GM23338 (cell line): ENCODE measurements around the gene PDRG1. TPM values are rescaled to one million over a fixed set of nuclear protein-coding genes. Genes with fewer than 3 reads are reported as not detected.

ENCODE experiments used
- ATAC-seq: fragments of 200-7000 bp; cut with Tn5 transposase; 3 replicates; pipeline ENCODE4 v1.9.1; 2020
- DNase-seq: peaks from one replicate; pipeline ENCODE4 v3.0.0-alpha.2; 2015; ENCODE audit warnings: low spot score
- H2AFZ ChIP-seq: fragments of 200-600 bp; sonication (generic); 2 replicates; pipeline ENCODE4 v1.8.0; 2016; ENCODE audit warnings: antibody characterized with exemption, mild to moderate bottlenecking, moderate library complexity
- H3F3A ChIP-seq: fragments of 200-600 bp; sonication (generic); replicated peaks from 2 replicates; pipeline ENCODE4 v1.8.0; 2017; ENCODE audit warnings: antibody characterized with exemption, mixed run types, low read depth
- H3K27ac ChIP-seq: fragments of 200-600 bp; sonication (generic); 2 replicates; pipeline ENCODE4 v1.6.1; 2016; ENCODE audit warnings: low read depth
- H3K27me3 ChIP-seq: fragments of 200-600 bp; sonication (generic); 2 replicates; pipeline ENCODE4 v1.8.0; 2016; ENCODE audit warnings: mild to moderate bottlenecking, mixed run types, moderate library complexity; ENCODE audit not compliant: insufficient read depth
- H3K36me3 ChIP-seq: fragments of 200-600 bp; sonication (generic); 2 replicates; pipeline ENCODE4 v1.8.0; 2016; ENCODE audit warnings: mild to moderate bottlenecking; ENCODE audit not compliant: insufficient read depth
- H3K4me1 ChIP-seq: fragments of 200-600 bp; sonication (generic); 2 replicates; pipeline ENCODE4 v1.8.0; 2016; ENCODE audit warnings: mild to moderate bottlenecking, moderate library complexity; ENCODE audit not compliant: insufficient read depth
- H3K4me2 ChIP-seq: fragments of 200-600 bp; sonication (generic); 2 replicates; pipeline ENCODE4 v1.7.1; 2017; ENCODE audit warnings: mixed run types
- H3K4me3 ChIP-seq: fragments of 200-600 bp; sonication (generic); 2 replicates; pipeline ENCODE4 v1.6.1; 2016; ENCODE audit warnings: mixed run types
- H3K79me2 ChIP-seq: fragments of 200-600 bp; sonication (generic); replicated peaks from 2 replicates; pipeline ENCODE4 v1.8.0; 2017; ENCODE audit warnings: mild to moderate bottlenecking; ENCODE audit not compliant: insufficient read depth
- H3K9me2 ChIP-seq: fragments of 200-600 bp; sonication (generic); 2 replicates; pipeline ENCODE4 v1.8.0; 2017; ENCODE audit not compliant: insufficient read depth
- H4K20me1 ChIP-seq: fragments of 200-600 bp; sonication (generic); replicated peaks from 2 replicates; pipeline ENCODE4 v1.8.0; 2017; ENCODE audit warnings: mild to moderate bottlenecking; ENCODE audit not compliant: insufficient read depth
- H3K27ac Mint-ChIP-seq: 2 replicates; pipeline ENCODE4 v1.8.0; 2020; ENCODE audit warnings: inconsistent platforms, mild to moderate bottlenecking, moderate library complexity, mixed read lengths
- H3K27me3 Mint-ChIP-seq: 3 replicates; pipeline ENCODE4 v1.8.0; 2022; ENCODE audit warnings: low read depth, mild to moderate bottlenecking, moderate library complexity, mixed read lengths, inconsistent platforms; ENCODE audit not compliant: insufficient read depth, poor library complexity
- H3K36me3 Mint-ChIP-seq: 3 replicates; pipeline ENCODE4 v1.8.0; 2021; ENCODE audit warnings: low read depth, mild to moderate bottlenecking, inconsistent platforms, moderate library complexity, mixed read lengths
- H3K4me1 Mint-ChIP-seq: 3 replicates; pipeline ENCODE4 v1.8.0; 2020; ENCODE audit warnings: mild to moderate bottlenecking, inconsistent platforms, mixed read lengths
- H3K4me3 Mint-ChIP-seq: 3 replicates; pipeline ENCODE4 v1.8.0; 2021; ENCODE audit warnings: moderate library complexity, mild to moderate bottlenecking, inconsistent platforms, mixed read lengths
- H3K9me3 Mint-ChIP-seq: 3 replicates; pipeline ENCODE4 v1.8.0; 2020; ENCODE audit warnings: moderate library complexity, mild to moderate bottlenecking, inconsistent platforms, mixed read lengths
- CREB1 ChIP-seq: fragments of 250-450 bp; sonication (Bioruptor Pico); IDR thresholded peaks from 2 replicates; pipeline ENCODE4 v1.5.0; 2020; ENCODE audit warnings: low read depth, mild to moderate bottlenecking, moderate library complexity
- CTCF ChIP-seq, 2 experiments: fragments of 200-600 bp in 1 of 2; sonication (generic) in 1 of 2; conservative IDR thresholded peaks; 2 replicates each; pipeline versions ENCODE4 v1.5.1 to v1.6.1; 2016 to 2017; ENCODE audit warnings: antibody characterized with exemption in 2 of 2, low read depth in 2 of 2, mild to moderate bottlenecking in 2 of 2, moderate library complexity in 1 of 2
- EZH2 ChIP-seq: fragments of 200-600 bp; sonication (generic); IDR thresholded peaks from one replicate; pipeline ENCODE4 v1.8.0; 2017; ENCODE audit warnings: antibody characterized with exemption, mild to moderate bottlenecking, low read depth; ENCODE audit not compliant: unreplicated experiment
- EZH2phosphoT487 ChIP-seq: fragments of 200-600 bp; sonication (generic); IDR thresholded peaks from one replicate; pipeline ENCODE4 v1.8.1; 2018; ENCODE audit warnings: antibody characterized with exemption; ENCODE audit not compliant: unreplicated experiment
- JUNB ChIP-seq: IDR thresholded peaks from one replicate; pipeline ENCODE4 v1.6.1; 2016; ENCODE audit warnings: antibody characterized with exemption; ENCODE audit not compliant: unreplicated experiment
- NANOG ChIP-seq: IDR thresholded peaks from 2 replicates; pipeline ENCODE4 v1.6.1; 2016; ENCODE audit warnings: antibody characterized with exemption, borderline replicate concordance
- POLR2AphosphoS5 ChIP-seq: IDR thresholded peaks from 2 replicates; pipeline ENCODE4 v1.6.1; 2016; ENCODE audit warnings: antibody characterized with exemption, low read depth
- REST ChIP-seq: IDR thresholded peaks from one replicate; pipeline ENCODE4 v1.6.1; 2018; ENCODE audit warnings: antibody characterized with exemption; ENCODE audit not compliant: unreplicated experiment
- STAT1 ChIP-seq: IDR thresholded peaks from one replicate; pipeline ENCODE4 v1.6.1; 2016; ENCODE audit warnings: antibody characterized with exemption; ENCODE audit not compliant: unreplicated experiment
- ZNF114 ChIP-seq: fragments of 250-450 bp; sonication (Bioruptor Pico); IDR thresholded peaks from 2 replicates; pipeline ENCODE4 v1.5.0; 2020; ENCODE audit warnings: mild to moderate bottlenecking, moderate library complexity
- ZNF331 ChIP-seq: fragments of 250-450 bp; sonication (Bioruptor Pico); IDR thresholded peaks from 2 replicates; pipeline ENCODE4 v1.5.0; 2020; ENCODE audit warnings: low read depth, mild to moderate bottlenecking, moderate library complexity
- ZNF462 ChIP-seq: fragments of 250-450 bp; sonication (Bioruptor Pico); IDR thresholded peaks from 2 replicates; pipeline ENCODE4 v1.5.0; 2020; ENCODE audit warnings: mild to moderate bottlenecking, moderate library complexity
- polyA plus RNA-seq: library from polyadenylated mRNA; unstranded; fragments of >200 nt; fragmentation: Nextera tagmentation; extraction: Ambion mirVana; gene quantifications from 2 replicates; pipeline ENCODE4 v1.2.1, GENCODE V29; 2016
- total RNA-seq: library from RNA; depleted of rRNA; stranded (reverse); fragments of >200 nt; shearing (Covaris generic); gene quantifications from 2 replicates; pipeline ENCODE4 v1.2.3, GENCODE V29; 2014

Gene PDRG1
- total and polyA plus RNA-seq, 2 experiments from 2014 or later = 10.5 to 27.8 TPM

- Histone ChIP-seq H3K4me2 (no peak overlapping the region), H2AFZ (no peak overlapping the region), H3K27me3 (no peaks in the 10 kb centered on the region), H3K27ac (no peak overlapping the region), H3K9me2 (no peaks in the 10 kb centered on the region), H3K4me3 (no peak overlapping the region), H3K4me1 (peaks cover 13% of the 10 kb centered on the region), H4K20me1 (peaks cover 20% of the 10 kb centered on the region), H3K79me2 (peaks cover 20% of the 10 kb centered on the region), H3F3A (0 out of 2 replicates have a peak, but pooled peaks cover 3% of the 10 kb centered on the region), H3K36me3 (peaks cover 8% of the 10 kb centered on the region; the same call in 1 of the 2 replicates)
- Mint-ChIP-seq H3K27ac (no peak overlapping the region), H3K27me3 (peaks cover 12% of the 10 kb centered on the region), H3K4me3 (no peak overlapping the region), H3K36me3 (peaks cover 12% of the 10 kb centered on the region), H3K4me1 (peaks cover 10% of the 10 kb centered on the region), H3K9me3 (peaks cover 17% of the 10 kb centered on the region)
- TF ChIP-seq CTCF (conservative IDR thresholded peaks at IDR 0.05; ENCODE audit: low read depth in 2 of 2) (no peak), ZNF114 (CRISPR knock-in tag) (no peak), CREB1 (CRISPR knock-in tag) (no peak), EZH2phosphoT487 (no peak), JUNB (no peak), ZNF331 (no peak), POLR2AphosphoS5 (no peak), REST (no peak), NANOG (no peak), EZH2 (no peak), STAT1 (no peak), ZNF462 (CRISPR knock-in tag) (no peak)
- no peak for DNase-seq
- no peak for ATAC-seq
These were observed 2.7 kb upstream of the PDRG1 start for GRCh38 chr20:31954500-31954899.
